Measurements from ENCODE around the gene THADA. TPM values are rescaled to one million over a fixed set of nuclear protein-coding genes. Genes with fewer than 3 reads are reported as not detected.

THADA gene
- total RNA-seq, 1 experiment from 2014 or later = 27.5 TPM

DNA sequence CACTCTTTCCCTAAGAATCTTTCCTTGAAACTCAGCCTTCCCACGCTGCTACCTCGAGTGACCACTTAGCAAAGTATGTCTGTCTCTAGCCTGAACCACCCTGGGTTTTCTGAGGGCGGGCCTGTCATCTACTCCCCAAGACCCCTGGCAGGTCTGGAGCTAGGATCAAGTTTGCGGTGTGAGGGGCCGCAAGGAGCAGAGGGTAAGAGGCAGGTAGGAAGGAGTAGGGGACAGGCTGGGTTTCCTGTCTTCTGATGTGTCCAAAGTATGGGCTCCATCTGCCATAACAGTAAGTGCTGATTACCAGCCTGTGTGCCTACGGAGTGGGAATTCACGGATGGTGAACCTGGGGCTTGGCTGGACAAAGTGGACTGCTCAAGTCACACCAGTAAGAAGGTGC, 394.8 kb downstream of the THADA start:
- POLR2A ChIA-PET = no interaction called here
- peaks cover 8% of the 10 kb centered on the region for H3K4me1 Mint-ChIP-seq
- no peak for ATAC-seq

DNA sequence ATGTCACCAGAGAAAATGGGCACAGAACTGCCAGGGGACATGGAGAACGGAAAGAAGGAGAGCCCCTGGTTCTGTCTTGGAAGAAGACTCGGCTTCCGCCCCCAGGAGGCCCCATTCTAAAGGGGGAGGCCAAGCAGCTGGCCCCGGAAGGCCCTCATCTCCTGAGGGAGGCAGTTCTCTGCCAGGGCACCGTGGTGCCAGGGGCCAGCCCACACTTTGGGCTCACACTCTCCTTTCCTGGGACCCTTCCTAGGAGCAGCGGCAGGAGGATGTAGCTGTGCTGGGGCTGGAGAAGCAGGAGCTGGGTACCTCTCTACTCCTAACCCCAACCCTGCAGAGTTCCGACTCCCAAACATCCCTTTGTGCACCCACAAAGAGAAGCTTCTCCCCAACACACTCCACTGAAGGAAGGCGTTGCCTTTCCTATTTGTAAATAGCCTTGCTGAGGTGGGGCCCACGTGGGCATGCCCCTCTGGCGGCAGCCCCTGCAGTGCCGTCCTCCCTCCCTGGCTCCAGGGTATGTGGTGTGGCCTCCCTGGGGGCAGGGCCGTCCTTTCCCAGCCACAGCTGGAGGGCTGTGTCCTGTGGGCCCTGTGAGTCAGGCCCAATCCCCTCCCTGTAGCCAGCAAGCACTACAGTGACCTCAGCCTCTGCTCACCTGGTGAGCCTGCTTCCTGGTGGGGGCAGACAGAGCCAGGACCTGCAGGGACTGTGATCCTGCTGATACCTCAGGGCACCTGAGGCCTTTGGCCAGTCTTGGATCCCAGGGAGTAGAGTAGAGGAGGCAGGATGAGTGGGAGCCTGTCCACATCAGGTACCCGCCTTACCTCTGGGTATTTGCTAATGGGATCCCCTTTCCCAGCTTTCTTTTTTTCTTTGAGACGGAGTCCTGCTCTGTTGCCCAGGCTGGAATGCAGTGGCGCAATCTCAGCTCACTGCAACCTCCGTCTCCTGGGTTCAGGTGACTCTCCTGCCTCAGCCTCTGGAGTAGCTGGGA, 396.0 kb downstream of the THADA start:
- H3K4me3 Mint-ChIP-seq = no peak overlapping the region
- no peaks in the 10 kb centered on the region for H3K27me3 Mint-ChIP-seq (ENCODE audit: low read depth)
- peak overlapping the region; percentile 60; the same call in 1 of the 2 replicates for H3K27ac Mint-ChIP-seq
- no peak for TF ChIP-seq FOXK1 (CRISPR knock-in tag; IDR thresholded peaks at IDR 0.05)
- no peak for TF ChIP-seq NR2C2 (CRISPR knock-in tag; IDR thresholded peaks at IDR 0.05)
- TF ChIP-seq, protein P1, sequence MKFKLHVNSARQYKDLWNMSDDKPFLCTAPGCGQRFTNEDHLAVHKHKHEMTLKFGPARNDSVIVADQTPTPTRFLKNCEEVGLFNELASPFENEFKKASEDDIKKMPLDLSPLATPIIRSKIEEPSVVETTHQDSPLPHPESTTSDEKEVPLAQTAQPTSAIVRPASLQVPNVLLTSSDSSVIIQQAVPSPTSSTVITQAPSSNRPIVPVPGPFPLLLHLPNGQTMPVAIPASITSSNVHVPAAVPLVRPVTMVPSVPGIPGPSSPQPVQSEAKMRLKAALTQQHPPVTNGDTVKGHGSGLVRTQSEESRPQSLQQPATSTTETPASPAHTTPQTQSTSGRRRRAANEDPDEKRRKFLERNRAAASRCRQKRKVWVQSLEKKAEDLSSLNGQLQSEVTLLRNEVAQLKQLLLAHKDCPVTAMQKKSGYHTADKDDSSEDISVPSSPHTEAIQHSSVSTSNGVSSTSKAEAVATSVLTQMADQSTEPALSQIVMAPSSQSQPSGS (CRISPR knock-in tag; IDR thresholded peaks at IDR 0.05; ENCODE audit: borderline replicate concordance, low read depth) = no peak
- TF ChIP-seq ZNF121 (CRISPR knock-in tag; IDR thresholded peaks at IDR 0.05) = peak; percentile 43
- peak; percentile 87 for TF ChIP-seq ZNF423 (CRISPR knock-in tag; IDR thresholded peaks at IDR 0.05)
- TF ChIP-seq RELA (CRISPR knock-in tag; IDR thresholded peaks at IDR 0.05; ENCODE audit: borderline replicate concordance) = no peak
- no peak for TF ChIP-seq JAZF1 (CRISPR knock-in tag; IDR thresholded peaks at IDR 0.05)
- TF ChIP-seq, protein P2, sequence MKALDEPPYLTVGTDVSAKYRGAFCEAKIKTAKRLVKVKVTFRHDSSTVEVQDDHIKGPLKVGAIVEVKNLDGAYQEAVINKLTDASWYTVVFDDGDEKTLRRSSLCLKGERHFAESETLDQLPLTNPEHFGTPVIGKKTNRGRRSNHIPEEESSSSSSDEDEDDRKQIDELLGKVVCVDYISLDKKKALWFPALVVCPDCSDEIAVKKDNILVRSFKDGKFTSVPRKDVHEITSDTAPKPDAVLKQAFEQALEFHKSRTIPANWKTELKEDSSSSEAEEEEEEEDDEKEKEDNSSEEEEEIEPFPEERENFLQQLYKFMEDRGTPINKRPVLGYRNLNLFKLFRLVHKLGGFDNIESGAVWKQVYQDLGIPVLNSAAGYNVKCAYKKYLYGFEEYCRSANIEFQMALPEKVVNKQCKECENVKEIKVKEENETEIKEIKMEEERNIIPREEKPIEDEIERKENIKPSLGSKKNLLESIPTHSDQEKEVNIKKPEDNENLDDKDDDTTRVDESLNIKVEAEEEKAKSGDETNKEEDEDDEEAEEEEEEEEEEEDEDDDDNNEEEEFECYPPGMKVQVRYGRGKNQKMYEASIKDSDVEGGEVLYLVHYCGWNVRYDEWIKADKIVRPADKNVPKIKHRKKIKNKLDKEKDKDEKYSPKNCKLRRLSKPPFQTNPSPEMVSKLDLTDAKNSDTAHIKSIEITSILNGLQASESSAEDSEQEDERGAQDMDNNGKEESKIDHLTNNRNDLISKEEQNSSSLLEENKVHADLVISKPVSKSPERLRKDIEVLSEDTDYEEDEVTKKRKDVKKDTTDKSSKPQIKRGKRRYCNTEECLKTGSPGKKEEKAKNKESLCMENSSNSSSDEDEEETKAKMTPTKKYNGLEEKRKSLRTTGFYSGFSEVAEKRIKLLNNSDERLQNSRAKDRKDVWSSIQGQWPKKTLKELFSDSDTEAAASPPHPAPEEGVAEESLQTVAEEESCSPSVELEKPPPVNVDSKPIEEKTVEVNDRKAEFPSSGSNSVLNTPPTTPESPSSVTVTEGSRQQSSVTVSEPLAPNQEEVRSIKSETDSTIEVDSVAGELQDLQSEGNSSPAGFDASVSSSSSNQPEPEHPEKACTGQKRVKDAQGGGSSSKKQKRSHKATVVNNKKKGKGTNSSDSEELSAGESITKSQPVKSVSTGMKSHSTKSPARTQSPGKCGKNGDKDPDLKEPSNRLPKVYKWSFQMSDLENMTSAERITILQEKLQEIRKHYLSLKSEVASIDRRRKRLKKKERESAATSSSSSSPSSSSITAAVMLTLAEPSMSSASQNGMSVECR (CRISPR knock-in tag; IDR thresholded peaks at IDR 0.05; ENCODE audit: borderline replicate concordance) = no peak
- TF ChIP-seq GABPB1 (CRISPR knock-in tag; IDR thresholded peaks at IDR 0.05) = peak; percentile 63; the same call in 1 of the 2 replicates
- TF ChIP-seq, protein P3, sequence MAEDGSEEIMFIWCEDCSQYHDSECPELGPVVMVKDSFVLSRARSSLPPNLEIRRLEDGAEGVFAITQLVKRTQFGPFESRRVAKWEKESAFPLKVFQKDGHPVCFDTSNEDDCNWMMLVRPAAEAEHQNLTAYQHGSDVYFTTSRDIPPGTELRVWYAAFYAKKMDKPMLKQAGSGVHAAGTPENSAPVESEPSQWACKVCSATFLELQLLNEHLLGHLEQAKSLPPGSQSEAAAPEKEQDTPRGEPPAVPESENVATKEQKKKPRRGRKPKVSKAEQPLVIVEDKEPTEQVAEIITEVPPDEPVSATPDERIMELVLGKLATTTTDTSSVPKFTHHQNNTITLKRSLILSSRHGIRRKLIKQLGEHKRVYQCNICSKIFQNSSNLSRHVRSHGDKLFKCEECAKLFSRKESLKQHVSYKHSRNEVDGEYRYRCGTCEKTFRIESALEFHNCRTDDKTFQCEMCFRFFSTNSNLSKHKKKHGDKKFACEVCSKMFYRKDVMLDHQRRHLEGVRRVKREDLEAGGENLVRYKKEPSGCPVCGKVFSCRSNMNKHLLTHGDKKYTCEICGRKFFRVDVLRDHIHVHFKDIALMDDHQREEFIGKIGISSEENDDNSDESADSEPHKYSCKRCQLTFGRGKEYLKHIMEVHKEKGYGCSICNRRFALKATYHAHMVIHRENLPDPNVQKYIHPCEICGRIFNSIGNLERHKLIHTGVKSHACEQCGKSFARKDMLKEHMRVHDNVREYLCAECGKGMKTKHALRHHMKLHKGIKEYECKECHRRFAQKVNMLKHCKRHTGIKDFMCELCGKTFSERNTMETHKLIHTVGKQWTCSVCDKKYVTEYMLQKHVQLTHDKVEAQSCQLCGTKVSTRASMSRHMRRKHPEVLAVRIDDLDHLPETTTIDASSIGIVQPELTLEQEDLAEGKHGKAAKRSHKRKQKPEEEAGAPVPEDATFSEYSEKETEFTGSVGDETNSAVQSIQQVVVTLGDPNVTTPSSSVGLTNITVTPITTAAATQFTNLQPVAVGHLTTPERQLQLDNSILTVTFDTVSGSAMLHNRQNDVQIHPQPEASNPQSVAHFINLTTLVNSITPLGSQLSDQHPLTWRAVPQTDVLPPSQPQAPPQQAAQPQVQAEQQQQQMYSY (CRISPR knock-in tag; IDR thresholded peaks at IDR 0.05) = no peak
- CTCF ChIA-PET = interaction anchor here (0.7 to 1.1 kb wide), 3 partner anchors 8 to 30 kb away, joined by 3 to 4 read pairs (median 3); no protein-coding TSS in a partner anchor
- POLR2A ChIA-PET = interaction anchor here (0.5 to 0.7 kb wide), 2 partner anchors 20 to 656 kb away, joined by 3 to 4 read pairs; no protein-coding TSS in a partner anchor
- peaks cover 9% of the 10 kb centered on the region for H3K4me1 Mint-ChIP-seq
- H3K9me3 Mint-ChIP-seq = no peaks in the 10 kb centered on the region
- peak; percentile 63 for ATAC-seq
- H3K36me3 Mint-ChIP-seq = no peaks in the 10 kb centered on the region
- DNase-seq (ENCODE audit: low spot score) = no peak

More for the DNA sequence above, 394.8 kb downstream of the THADA start:
- no peak overlapping the region for H3K27ac Mint-ChIP-seq
- TF ChIP-seq SMAD4 (CRISPR knock-in tag; IDR thresholded peaks at IDR 0.05) = no peak
- no peak for TF ChIP-seq CREM (CRISPR knock-in tag; IDR thresholded peaks at IDR 0.05)
- no peak for TF ChIP-seq JUN (CRISPR knock-in tag; IDR thresholded peaks at IDR 0.05)
- TF ChIP-seq CBFB (CRISPR knock-in tag; IDR thresholded peaks at IDR 0.05; ENCODE audit: low read depth) = no peak
- no peak for TF ChIP-seq SMAD3 (CRISPR knock-in tag; IDR thresholded peaks at IDR 0.05; ENCODE audit: borderline replicate concordance)
- TF ChIP-seq RORB (CRISPR knock-in tag; IDR thresholded peaks at IDR 0.05) = no peak
- TF ChIP-seq, protein P1 (CRISPR knock-in tag; IDR thresholded peaks at IDR 0.05; ENCODE audit: borderline replicate concordance, low read depth) = no peak
- no peak for TF ChIP-seq ZNF423 (CRISPR knock-in tag; IDR thresholded peaks at IDR 0.05)
- no peak for TF ChIP-seq ZNF263 (CRISPR knock-in tag; IDR thresholded peaks at IDR 0.05; ENCODE audit: low read depth)
- DNase-seq (ENCODE audit: low spot score) = no peak
- H3K4me3 Mint-ChIP-seq = no peak overlapping the region
- H3K9me3 Mint-ChIP-seq = no peaks in the 10 kb centered on the region
- CTCF ChIA-PET = no interaction called here
- no peaks in the 10 kb centered on the region for H3K27me3 Mint-ChIP-seq (ENCODE audit: low read depth)
- H3K36me3 Mint-ChIP-seq = no peaks in the 10 kb centered on the region
